SJSA1 (cell line): Measurements from ENCODE around the gene KDM4C. TPM values are rescaled to one million over a fixed set of nuclear protein-coding genes. Genes with fewer than 3 reads are reported as not detected.

Experiments
- DNase-seq, 2 experiments: peaks; one replicate each; pipeline ENCODE4 v3.0.0-alpha.2; 2015 to 2020; ENCODE audit warnings: low spot score in 2 of 2, low read depth in 1 of 2
- H3K27ac ChIP-seq: fragments of 250-450 bp; sonication (Bioruptor Pico); 2 replicates; pipeline ENCODE4 v1.5.1; 2020; ENCODE audit warnings: mild to moderate bottlenecking, moderate library complexity
- H3K27me3 ChIP-seq: fragments of 250-450 bp; sonication (Bioruptor Pico); replicated peaks from 2 replicates; pipeline ENCODE4 v1.5.1; 2020; ENCODE audit warnings: mild to moderate bottlenecking, moderate library complexity
- H3K36me3 ChIP-seq: fragments of 250-450 bp; sonication (Bioruptor Pico); 2 replicates; pipeline ENCODE4 v1.5.1; 2020; ENCODE audit warnings: mild to moderate bottlenecking
- H3K4me1 ChIP-seq: fragments of 250-450 bp; sonication (Bioruptor Pico); replicated peaks from 2 replicates; pipeline ENCODE4 v1.6.1; 2021; ENCODE audit warnings: mild to moderate bottlenecking
- H3K4me3 ChIP-seq: fragments of 250-450 bp; sonication (Bioruptor Pico); 2 replicates; pipeline ENCODE4 v1.5.1; 2020; ENCODE audit warnings: mild to moderate bottlenecking
- H3K9me3 ChIP-seq: fragments of 250-450 bp; sonication (Bioruptor Pico); replicated peaks from 2 replicates; pipeline ENCODE4 v1.5.1; 2020; ENCODE audit warnings: mild to moderate bottlenecking
- total RNA-seq: library from RNA; depleted of rRNA; stranded (reverse); fragments of >200 nt; shearing (Covaris generic); gene quantifications from 2 replicates; pipeline ENCODE4 v1.2.3, GENCODE V29; 2014

Gene KDM4C
- total RNA-seq, 1 experiment from 2014 or later = 5.1 TPM

DNA sequence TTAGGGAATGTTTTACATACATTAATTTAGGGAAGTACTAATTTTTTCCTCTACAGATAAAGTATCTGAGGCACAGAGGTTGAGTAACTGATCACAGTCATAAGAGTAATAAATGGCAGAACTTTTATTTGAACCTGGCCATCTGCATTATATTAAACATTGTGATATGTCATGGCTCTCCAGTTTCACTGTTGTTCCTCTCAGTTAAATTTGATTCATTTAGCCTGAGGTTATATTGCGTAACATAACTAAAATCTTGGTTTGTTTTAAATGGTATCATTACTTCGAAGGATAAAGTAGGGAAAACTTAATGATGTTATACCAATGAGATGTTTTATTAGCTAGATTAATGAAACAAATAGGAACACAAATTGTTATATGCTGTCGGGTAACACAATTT lies 284.4 kb downstream of the KDM4C start:
- Histone ChIP-seq H3K27me3 (no peaks in the 10 kb centered on the region), H3K4me1 (no peaks in the 10 kb centered on the region), H3K36me3 (no peaks in the 10 kb centered on the region), H3K4me3 (no peak overlapping the region), H3K9me3 (no peaks in the 10 kb centered on the region), H3K27ac (no peak overlapping the region)
- DNase-seq = no peak

DNA sequence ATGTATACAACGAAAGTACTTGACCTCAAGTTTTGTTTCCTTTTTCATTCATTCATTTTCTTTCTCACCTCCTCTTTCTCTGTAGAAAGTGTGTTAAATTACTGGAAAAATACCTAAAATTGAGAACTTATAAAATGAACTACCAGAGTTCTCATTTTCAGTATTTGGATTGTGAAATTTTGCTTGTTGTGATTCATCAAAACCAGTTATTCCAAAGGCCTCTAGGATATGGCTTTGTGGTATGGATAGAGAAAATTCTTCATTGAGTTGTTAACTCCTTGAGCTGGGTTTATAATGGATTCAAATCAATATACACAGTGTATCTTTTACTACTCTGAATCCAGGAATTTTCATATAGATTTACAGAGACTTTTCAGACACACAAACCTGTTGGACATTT lies 287.6 kb downstream of the KDM4C start:
- no peak for DNase-seq
- Histone ChIP-seq H3K27ac (no peak overlapping the region), H3K4me1 (no peaks in the 10 kb centered on the region)

DNA sequence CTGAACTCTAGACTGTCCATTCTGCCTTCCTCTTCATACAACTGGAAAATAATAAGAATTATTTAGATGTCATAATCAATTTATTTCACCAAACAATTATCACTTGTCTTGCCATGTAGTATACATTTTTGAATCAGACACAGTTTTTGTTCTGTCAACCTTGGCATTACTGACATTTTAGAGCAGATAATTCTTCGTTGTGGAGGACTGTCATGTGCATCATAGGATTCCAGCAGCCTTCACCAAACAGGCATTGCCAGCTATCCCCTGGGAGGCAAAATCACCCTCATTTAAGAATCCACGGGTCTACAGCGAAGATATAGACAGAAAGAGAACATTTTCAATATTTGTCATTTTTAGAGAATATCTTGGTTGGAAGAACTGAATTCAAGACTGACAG lies 293.9 kb downstream of the KDM4C start:
- H3K9me3 ChIP-seq = no peaks in the 10 kb centered on the region
- H3K27me3 ChIP-seq = no peaks in the 10 kb centered on the region
- no peak overlapping the region for H3K4me3 ChIP-seq
- DNase-seq = no peak
- H3K4me1 ChIP-seq = no peaks in the 10 kb centered on the region
- no peaks in the 10 kb centered on the region for H3K36me3 ChIP-seq
- H3K27ac ChIP-seq = no peak overlapping the region

More for the DNA sequence above, 287.6 kb downstream of the KDM4C start:
- H3K9me3 ChIP-seq = no peaks in the 10 kb centered on the region
- H3K27me3 ChIP-seq = no peaks in the 10 kb centered on the region
- no peaks in the 10 kb centered on the region for H3K36me3 ChIP-seq
- H3K4me3 ChIP-seq = no peak overlapping the region

DNA sequence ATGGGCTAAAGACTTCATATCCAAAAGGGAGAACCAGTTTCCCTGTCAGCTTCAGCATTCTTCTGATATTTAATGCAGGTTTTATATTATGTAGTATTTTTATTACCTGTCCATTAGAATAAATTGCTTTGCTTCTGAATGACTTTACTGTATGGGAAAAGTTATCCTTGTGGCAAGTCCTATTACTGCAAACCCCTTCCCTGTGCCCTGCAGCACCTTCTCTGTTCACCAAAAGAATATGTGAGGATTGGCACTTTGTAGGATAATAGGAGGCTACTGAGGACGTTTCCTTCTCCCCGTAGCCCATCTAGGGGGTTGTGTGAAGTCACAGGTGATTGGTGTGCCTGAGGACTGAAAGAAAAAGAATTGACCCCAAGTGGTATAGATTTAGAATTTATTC lies 296.1 kb downstream of the KDM4C start:
- DNase-seq = no peak
- no peaks in the 10 kb centered on the region for H3K27me3 ChIP-seq
- no peaks in the 10 kb centered on the region for H3K4me1 ChIP-seq
- no peaks in the 10 kb centered on the region for H3K9me3 ChIP-seq
- H3K4me3 ChIP-seq = no peak overlapping the region
- H3K36me3 ChIP-seq = no peaks in the 10 kb centered on the region
- no peak overlapping the region for H3K27ac ChIP-seq

DNA sequence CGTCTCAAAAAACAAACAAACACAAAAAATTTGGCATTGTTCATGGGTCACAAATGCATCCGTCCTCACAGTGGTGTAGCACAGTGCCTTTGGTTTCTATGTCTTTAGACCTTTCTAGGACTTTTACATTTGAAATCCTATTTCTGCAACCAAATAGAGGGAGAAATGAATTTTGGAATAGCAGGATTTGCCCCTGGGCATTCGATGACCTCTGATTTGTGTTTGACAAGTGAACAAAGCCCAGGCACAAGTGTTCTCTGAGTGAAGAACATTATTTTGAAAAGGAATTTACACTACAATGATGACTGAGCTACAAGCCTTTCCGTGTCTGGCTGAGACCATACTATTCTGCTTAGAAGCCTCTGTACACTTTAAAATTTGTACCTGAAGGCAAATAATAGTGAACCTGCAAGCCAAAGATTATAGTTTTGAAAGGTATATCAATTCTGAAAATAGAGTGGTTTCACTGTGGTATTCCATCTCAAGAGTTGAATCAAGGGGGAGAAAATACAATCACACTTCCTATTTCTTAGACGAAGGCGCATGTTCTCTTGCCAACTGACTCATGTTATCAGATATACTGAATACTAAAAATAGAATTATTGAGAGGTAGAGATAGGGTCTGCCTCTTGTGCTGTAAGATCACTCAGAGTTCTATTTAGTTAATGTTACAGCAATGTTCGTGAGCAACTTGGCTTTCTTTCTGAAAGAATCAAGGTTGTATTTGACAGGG lies 297.6 kb downstream of the KDM4C start:
- no peaks in the 10 kb centered on the region for H3K36me3 ChIP-seq
- no peak for DNase-seq
- no peak overlapping the region for H3K27ac ChIP-seq
- H3K9me3 ChIP-seq = no peaks in the 10 kb centered on the region
- no peaks in the 10 kb centered on the region for H3K4me1 ChIP-seq
- H3K27me3 ChIP-seq = no peaks in the 10 kb centered on the region
- H3K4me3 ChIP-seq = no peak overlapping the region

DNA sequence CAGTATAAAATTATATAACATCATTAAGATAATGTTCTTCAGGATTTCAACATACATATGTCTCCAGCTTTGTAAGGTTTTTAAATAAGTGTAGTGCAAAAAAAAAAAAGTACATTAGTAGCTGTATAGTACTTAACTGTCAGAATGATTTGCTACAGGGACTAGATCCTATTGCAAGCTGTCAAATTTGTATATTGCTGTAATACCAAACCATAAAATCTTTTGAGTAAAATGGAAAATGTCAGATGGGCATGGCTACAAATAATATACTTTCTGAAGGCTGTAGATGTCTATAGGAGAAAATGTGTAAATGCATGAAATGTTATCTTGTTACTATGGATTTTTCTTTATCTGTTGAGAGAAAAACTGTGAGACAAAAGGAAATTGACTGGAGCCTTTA lies 298.5 kb downstream of the KDM4C start:
- no peaks in the 10 kb centered on the region for H3K36me3 ChIP-seq
- H3K4me3 ChIP-seq = no peak overlapping the region
- H3K4me1 ChIP-seq = no peaks in the 10 kb centered on the region
- no peak overlapping the region for H3K27ac ChIP-seq
- H3K27me3 ChIP-seq = no peaks in the 10 kb centered on the region
- H3K9me3 ChIP-seq = no peaks in the 10 kb centered on the region
- DNase-seq = no peak

DNA sequence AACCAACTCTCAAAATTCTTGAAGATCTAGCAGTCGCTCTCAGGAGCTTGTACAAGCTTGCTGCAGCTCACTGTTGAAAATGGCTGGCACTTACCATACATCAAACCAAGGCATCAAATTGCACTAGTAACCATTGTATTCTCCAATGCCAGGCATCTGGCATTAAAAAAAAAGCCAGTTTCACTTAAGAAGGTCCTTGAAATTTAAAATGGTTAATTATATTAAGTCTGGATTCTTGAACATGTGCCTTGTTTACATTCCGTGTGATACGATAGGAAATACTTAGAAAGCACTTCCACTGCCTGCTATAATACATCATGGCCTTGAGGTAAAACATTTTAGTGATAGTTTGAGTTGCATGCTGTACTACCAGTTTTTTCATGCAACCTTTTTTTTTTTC lies 300.7 kb downstream of the KDM4C start:
- no peak overlapping the region for H3K27ac ChIP-seq
- H3K9me3 ChIP-seq = no peaks in the 10 kb centered on the region
- H3K4me1 ChIP-seq = no peaks in the 10 kb centered on the region
- no peak overlapping the region for H3K4me3 ChIP-seq
- H3K27me3 ChIP-seq = no peaks in the 10 kb centered on the region
- no peaks in the 10 kb centered on the region for H3K36me3 ChIP-seq
- no peak for DNase-seq

DNA sequence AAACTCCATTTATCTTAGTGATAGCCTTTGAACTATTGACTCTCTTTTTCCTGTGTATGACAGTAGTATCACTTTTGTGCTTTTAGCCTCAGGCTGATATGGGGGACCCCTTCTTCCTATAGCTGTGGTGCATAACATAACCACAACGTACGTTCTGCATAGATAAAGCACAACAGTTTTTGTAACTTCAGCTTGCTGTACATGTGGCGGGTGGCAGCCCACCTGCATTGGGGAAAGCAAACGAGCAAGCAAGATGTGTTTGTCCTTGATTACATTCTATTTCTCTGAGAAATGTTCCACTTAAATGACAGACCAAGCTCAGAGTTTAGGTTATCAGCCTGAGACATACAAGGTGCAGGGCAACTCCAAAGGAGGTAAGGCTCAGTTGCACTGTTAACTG lies 309.4 kb downstream of the KDM4C start:
- Histone ChIP-seq H3K27ac (no peak overlapping the region), H3K27me3 (no peaks in the 10 kb centered on the region), H3K4me3 (no peak overlapping the region), H3K36me3 (no peaks in the 10 kb centered on the region), H3K9me3 (no peaks in the 10 kb centered on the region), H3K4me1 (no peaks in the 10 kb centered on the region)
- DNase-seq = no peak

DNA sequence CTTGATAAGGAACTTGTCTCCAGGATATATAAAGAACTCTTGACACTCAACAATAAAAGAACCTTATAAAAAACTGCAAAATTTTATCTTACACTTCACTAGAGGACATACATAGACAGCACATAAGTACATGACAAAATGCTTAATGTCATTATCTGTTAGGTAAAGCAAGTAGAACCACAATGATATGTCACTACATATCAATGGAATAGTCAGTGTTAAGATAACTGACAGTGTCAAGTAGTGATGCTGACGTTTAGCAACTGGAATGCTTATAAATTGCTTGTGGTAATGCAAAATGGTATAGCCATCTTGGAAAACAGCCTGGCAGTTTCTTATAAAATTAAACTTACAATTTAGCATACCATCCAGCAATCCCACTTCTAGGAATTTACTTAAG lies 314.1 kb downstream of the KDM4C start:
- no peaks in the 10 kb centered on the region for H3K9me3 ChIP-seq
- no peak for DNase-seq
- H3K27me3 ChIP-seq = no peaks in the 10 kb centered on the region
- no peak overlapping the region for H3K4me3 ChIP-seq
- H3K4me1 ChIP-seq = no peaks in the 10 kb centered on the region
- no peaks in the 10 kb centered on the region for H3K36me3 ChIP-seq
- no peak overlapping the region for H3K27ac ChIP-seq

DNA sequence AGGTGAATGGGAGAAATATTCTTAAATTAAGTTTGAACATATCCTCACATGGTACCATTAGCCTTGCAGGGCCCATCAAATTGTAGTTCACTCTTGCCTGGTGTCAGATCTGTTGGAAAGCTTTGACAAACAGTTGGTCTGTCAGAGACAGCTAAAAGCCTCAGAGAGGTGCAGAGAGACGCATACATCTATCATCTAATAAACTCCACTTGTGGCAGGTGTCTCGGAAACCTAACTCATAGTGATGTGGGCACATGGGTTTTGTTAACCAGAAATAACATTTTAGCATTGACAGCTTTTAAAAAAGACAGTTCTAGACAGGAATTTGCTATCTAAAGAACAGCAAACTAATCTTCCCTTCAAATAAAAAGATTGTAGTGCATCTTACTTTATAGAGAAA lies 315.9 kb downstream of the KDM4C start:
- no peaks in the 10 kb centered on the region for H3K27me3 ChIP-seq
- no peak overlapping the region for H3K4me3 ChIP-seq
- no peaks in the 10 kb centered on the region for H3K4me1 ChIP-seq
- no peaks in the 10 kb centered on the region for H3K36me3 ChIP-seq
- no peak overlapping the region for H3K27ac ChIP-seq
- DNase-seq = no peak
- H3K9me3 ChIP-seq = no peaks in the 10 kb centered on the region

DNA sequence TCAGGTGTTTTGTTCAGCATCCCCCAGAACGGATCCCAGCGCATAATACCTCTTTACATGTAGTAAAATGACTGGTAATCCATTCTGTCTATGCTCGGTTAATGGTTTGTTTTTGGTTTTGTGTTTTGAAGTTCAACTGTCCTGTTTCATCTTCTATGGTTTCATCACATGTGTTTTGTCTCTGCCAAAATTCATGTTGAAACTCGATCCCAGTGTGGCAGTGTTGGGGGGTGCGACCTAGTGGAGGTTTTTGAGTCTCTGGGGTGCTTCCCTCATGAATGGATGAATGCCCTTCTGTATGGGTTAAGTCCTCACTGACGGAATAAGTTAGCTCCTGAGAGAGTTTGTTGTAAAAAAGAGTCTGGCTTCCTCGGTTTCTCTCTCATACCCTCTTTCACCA lies 317.4 kb downstream of the KDM4C start:
- DNase-seq = no peak
- Histone ChIP-seq H3K36me3 (no peaks in the 10 kb centered on the region), H3K4me3 (no peak overlapping the region), H3K27me3 (no peaks in the 10 kb centered on the region), H3K9me3 (no peaks in the 10 kb centered on the region), H3K27ac (no peak overlapping the region), H3K4me1 (no peaks in the 10 kb centered on the region)

DNA sequence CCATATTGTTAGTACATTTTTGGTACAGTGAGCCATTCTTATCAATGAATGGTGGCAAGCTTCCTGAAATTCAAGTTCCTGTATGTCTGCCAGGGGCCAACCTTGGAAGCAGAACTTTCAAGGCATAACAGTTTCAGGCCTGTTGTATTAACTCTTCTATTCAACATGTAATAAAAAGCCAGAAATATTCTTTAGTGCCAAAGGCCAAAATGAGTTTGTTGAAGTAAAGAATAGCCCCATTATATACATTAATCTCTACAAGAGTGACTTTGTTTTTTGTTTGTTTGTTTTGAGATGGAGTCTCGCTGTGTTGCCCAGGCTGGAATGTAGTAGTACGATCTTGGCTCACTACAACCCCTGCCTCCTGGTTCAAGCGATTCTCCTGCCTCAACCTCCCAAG lies 321.3 kb downstream of the KDM4C start:
- Histone ChIP-seq H3K36me3 (no peaks in the 10 kb centered on the region), H3K4me3 (no peak overlapping the region), H3K4me1 (no peaks in the 10 kb centered on the region), H3K27ac (no peak overlapping the region), H3K9me3 (no peaks in the 10 kb centered on the region), H3K27me3 (no peaks in the 10 kb centered on the region)
- DNase-seq = no peak

DNA sequence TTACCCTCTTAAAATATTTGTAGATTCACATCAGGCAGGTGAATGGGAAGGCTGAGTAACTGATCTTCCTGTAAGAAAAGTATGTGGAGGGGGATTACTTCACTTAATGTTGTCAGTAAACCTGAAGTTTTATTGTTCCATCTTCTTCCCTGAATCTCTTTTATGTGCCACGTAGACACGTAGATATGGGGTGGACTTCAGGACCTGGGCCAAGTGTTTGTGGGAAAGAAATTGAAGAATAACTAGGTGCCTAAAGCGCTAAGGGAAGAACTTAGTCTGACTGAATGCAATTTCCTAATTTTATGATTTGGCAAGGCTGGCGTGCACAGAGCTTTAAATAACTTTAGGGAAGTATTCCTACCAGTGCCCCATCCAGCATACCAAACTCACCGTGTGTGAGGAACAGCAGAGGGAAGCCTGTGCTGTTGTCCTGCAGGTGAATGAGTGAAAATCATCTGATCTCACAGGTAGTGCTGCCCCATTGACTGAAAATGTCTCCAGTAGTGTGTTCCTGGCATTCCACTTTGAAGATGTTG lies 323.4 kb downstream of the KDM4C start:
- no peak for DNase-seq
- H3K36me3 ChIP-seq = no peaks in the 10 kb centered on the region
- H3K4me1 ChIP-seq = no peaks in the 10 kb centered on the region
- H3K27ac ChIP-seq = no peak overlapping the region
- no peak overlapping the region for H3K4me3 ChIP-seq
- H3K9me3 ChIP-seq = no peaks in the 10 kb centered on the region
- H3K27me3 ChIP-seq = no peaks in the 10 kb centered on the region

DNA sequence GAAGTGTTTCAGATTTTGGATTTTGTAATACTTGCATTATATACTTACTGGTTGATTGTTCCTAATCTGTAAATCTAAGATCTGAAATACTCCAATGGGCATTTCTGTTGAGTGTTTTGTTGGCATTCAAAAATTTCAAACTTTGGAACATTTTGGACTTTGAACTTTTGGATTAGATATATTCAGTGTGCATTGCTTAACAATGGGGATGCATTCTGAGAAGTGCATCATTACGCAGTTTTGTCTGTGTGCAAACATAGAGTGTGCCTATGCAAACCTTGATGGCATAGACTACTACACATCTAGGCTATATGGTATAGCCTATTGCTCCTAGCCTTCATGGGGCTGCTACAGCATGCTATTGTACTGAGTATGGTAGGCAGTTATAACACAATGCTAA lies 325.4 kb downstream of the KDM4C start:
- Histone ChIP-seq H3K9me3 (no peaks in the 10 kb centered on the region), H3K36me3 (no peaks in the 10 kb centered on the region), H3K27ac (no peak overlapping the region), H3K4me1 (no peaks in the 10 kb centered on the region), H3K4me3 (no peak overlapping the region), H3K27me3 (no peaks in the 10 kb centered on the region)
- no peak for DNase-seq

DNA sequence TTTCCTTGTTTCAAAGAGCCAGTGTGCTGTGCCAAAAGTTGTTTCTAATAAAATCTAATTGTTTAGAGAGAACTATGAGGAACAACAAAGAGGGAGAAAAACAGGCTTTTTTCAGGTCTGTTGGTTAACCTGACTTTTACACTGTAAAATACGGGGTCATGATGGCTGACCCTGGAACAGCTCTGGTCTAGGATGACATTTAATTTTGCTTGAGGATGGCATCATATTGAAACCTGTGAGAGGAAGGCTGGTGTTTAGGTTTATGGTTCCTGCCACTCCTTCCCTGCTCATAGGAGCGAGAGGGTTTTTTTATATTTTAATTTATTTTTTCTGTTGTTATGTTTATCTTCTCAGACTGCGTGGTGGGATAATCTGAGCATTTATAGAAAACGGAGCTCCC lies 327.6 kb downstream of the KDM4C start:
- H3K27me3 ChIP-seq = no peaks in the 10 kb centered on the region
- no peaks in the 10 kb centered on the region for H3K36me3 ChIP-seq
- no peaks in the 10 kb centered on the region for H3K9me3 ChIP-seq
- no peaks in the 10 kb centered on the region for H3K4me1 ChIP-seq
- no peak overlapping the region for H3K27ac ChIP-seq
- H3K4me3 ChIP-seq = no peak overlapping the region
- no peak for DNase-seq
